HS-5 (cell line): Measurements from ENCODE around the gene ERF.

Experiments
- DNase-seq: peaks from one replicate; pipeline ENCODE4 v3.0.0-alpha.2; 2012; ENCODE audit warnings: low read depth

Gene ERF

GRCh38 chr19:42254850-42255765, at the start of gene ERF:
TSS of gene ERF (minus strand) at chr19:42255128. CDS start at chr19:42254999, 129 bp downstream.
- no peak for DNase-seq

- no peak for DNase-seq
Measured at GRCh38 chr19:42303876-42304275, 48.9 kb upstream of the ERF start.

DNA sequence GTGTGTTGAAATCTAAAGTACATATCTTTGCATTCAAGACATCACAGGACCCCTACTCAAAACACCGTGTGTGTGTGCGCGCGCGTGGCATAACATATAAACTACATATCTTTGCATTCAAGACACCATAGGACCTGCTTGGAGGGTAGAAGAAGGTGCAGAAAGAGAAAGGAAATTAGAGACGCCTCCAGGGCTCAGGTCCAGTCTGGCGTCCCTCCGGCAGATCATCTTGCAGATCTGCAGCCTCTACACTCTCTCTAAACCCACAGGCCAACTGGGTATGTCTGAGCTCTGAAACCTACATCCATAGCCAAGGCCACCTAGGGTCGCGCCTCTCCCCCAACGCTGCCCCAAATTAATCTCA, 48.2 kb upstream of the ERF start:
- no peak for DNase-seq

DNA sequence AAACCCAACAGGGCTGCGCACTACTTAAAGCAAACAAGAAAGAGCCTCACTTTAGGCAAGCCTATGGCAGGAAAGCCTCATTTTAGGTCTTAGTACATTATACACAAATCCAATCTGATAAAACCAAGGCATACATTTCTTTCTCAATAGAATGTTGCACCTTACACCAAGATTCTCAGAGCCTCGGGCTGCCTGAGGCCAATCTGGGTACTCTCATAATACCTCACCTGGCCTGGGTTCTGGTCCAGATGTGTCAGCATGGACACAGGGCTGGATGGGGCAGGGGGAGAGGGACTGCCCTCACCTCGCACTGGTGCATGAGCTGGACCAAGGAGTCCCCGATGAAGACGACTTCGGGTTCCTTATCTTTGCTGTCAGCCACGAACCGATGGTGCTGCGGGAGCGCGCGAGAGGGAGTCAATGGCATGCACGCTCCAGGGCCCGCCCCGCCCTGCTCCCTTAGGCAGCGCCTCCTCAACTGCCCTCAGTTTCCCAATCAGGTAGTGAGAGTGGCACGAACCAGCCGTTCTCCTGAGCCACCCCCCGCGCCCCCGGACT, 46.8 kb upstream of the ERF start, which contains the start of gene PRR19:
Gene PRR19, plus strand, starts transcription at position 487 of the 558 bp plus-strand sequence. CDS start 7,453 bp downstream, outside the sequence.
- no peak for DNase-seq

DNA sequence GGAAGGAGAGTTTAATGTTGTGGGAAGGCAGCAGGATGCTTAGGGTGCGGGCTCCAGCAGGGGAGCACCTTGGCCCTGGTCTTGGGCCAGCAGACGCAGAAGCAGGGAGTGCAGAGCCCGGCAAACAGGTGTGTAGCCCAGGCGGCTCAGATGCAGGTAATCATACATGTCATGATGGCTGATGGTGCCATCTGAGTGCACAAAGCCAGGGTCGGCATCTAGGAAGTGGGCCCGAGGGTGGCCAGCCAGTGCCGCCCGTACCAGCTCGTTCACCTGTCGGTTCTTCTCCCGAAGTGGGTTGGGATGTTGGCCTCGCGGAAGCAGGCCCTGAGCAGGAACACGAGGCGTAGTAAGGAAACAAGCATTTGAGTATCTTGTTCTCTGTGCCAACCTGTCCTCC, 42.1 kb upstream of the ERF start:
- no peak for DNase-seq

DNA sequence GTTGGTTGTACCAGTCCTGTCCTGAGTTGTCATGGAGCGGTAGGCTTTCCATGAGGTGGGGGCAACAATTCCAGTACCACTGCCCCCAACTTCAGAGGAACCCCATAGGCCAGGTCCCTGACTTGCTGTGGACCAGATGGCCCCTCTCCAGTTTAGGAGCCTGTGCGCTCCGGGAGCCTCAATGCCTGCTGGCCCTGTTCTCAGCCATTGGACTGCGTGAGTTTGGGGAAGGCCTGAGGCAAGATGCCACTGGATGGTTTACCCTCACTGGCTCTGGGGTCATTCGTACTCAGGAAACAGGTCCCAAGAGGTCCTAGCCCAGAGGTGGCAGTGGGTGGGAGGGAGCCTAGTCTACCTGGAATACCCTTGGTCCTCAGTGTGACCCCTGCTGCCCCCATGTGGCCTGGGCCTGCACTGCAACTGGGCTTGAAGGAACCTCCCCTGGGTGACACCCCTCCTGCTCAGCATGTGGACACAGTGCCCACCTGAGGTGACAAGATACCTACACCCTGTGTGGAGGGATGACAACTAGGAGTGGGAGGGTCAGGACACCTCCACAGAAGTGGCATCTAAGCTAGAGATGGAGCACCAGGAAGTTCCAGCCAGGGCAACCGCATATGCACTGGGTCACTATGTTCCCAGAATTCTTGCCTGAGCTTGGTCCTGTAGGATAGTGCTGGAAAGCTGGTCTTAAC, 41.0 kb upstream of the ERF start:
- DNase-seq = no peak

- DNase-seq = no peak
Measured at GRCh38 chr19:42295342-42295741, 40.4 kb upstream of the ERF start.

DNA sequence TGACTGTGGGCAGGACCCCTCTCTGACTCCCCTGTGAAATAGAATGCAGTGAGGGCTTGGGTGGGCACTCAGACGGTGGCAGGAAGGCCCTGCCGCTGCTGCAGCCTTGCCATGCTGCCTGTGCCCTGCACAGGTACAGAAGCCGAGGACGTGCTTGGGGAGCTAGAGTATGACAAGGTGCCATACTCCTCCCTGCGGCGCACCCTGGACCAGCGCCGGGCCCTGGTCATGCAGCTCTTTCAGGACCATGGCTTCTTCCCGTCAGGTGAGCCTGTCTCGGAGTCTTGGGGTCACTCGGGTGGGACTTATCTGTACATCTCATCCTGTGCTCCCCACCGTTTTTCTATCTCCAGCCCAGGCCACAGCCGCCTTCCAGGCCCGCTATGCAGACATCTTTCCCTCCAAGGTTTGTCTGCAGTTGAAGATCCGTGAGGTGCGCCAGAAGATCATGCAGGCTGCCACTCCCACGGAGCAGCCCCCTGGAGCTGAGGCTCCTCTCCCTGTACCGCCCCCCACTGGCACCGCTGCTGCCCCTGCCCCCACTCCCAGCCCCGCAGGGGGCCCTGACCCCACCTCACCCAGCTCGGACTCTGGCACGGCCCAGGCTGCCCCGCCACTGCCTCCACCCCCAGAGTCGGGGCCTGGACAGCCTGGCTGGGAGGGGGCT, 39.7 kb upstream of the ERF start:
- DNase-seq = no peak

DNA sequence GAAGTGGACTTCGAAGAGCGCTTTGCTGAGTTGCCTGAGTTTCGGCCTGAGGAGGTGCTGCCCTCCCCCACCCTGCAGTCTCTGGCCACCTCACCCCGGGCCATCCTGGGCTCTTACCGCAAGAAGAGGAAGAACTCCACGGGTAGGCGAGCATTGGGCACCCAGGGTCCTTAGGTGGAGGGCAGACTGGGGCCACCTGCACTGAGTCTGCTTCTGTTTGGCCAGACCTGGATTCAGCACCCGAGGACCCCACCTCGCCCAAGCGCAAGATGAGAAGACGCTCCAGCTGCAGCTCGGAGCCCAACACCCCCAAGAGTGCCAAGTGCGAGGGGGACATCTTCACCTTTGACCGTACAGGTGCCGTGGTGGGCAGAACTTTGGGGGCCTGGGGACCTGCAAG, 39.0 kb upstream of the ERF start:
- no peak for DNase-seq

DNA sequence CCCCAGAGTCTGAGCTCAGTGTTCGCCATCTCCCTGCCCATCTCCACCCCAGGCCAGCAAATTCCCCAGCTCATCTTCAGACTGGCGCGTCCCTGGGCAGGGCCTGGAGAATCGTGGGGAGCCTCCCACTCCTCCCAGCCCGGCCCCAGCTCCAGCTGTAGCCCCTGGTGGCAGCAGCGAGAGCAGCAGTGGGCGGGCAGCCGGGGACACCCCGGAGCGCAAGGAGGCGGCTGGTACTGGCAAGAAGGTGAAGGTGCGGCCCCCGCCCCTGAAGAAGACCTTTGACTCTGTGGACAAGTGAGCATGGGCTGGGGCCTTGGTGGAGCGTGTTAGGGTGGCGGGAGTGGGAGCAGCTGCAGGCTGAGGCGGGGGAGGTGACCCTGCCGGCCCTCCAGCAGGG, 38.6 kb upstream of the ERF start:
- no peak for DNase-seq

GRCh38 chr19:42292963-42293362, 38.0 kb upstream of the ERF start:
- no peak for DNase-seq

DNA sequence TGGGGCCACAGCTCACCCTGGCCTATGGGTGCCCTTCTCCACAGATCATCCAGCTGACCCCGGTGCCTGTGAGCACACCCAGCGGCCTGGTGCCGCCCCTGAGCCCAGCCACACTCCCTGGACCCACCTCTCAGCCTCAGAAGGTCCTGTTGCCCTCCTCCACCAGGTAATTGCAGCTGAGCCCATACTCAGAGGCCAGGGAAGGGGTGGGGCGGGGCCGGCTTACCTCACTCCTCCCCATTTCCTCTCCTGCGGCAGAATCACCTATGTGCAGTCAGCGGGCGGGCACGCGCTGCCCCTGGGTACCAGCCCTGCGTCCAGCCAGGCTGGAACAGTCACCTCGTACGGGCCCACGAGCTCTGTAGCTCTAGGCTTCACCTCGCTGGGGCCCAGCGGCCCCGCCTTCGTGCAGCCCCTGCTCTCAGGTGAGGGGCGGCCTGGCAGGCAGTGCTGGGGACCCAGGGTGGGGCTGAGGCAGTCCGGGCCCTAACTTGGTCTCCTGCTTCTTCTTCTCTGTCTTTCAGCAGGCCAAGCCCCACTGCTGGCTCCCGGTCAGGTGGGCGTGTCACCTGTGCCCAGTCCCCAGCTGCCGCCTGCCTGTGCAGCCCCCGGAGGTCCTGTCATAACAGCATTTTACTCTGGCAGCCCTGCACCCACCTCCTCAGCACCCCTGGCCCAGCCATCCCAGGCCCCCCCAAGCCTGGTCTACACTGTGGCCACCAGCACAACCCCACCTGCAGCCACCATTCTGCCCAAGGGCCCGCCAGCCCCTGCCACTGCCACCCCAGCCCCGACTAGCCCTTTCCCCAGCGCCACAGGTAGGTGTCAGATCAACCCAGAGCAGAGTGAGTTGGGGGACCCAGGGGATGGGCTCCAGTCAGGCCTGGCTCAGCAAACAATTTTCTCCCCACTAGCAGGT, 37.4 kb upstream of the ERF start:
- no peak for DNase-seq

DNA sequence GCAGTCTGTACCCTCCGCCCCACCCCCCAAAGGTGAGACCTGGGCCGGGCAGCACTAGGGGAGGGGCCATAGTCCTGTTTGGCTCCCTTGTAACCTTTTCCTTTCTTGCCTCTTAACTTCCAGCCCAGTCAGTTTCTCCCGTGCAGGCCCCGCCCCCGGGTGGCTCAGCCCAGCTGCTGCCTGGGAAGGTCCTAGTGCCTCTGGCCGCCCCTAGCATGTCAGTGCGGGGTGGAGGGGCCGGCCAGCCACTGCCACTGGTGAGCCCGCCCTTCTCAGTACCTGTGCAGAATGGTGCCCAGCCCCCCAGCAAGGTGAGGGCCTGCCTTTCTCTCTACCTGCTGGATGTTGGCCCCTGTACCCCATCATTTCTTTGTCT, 36.5 kb upstream of the ERF start:
- DNase-seq = no peak

GRCh38 chr19:42290523-42291434, 35.9 kb upstream of the ERF start:
- DNase-seq = no peak

GRCh38 chr19:42290136-42290522, 35.2 kb upstream of the ERF start:
- DNase-seq = no peak

- no peak for DNase-seq
Measured at GRCh38 chr19:42289556-42290041, 34.7 kb upstream of the ERF start.

DNA sequence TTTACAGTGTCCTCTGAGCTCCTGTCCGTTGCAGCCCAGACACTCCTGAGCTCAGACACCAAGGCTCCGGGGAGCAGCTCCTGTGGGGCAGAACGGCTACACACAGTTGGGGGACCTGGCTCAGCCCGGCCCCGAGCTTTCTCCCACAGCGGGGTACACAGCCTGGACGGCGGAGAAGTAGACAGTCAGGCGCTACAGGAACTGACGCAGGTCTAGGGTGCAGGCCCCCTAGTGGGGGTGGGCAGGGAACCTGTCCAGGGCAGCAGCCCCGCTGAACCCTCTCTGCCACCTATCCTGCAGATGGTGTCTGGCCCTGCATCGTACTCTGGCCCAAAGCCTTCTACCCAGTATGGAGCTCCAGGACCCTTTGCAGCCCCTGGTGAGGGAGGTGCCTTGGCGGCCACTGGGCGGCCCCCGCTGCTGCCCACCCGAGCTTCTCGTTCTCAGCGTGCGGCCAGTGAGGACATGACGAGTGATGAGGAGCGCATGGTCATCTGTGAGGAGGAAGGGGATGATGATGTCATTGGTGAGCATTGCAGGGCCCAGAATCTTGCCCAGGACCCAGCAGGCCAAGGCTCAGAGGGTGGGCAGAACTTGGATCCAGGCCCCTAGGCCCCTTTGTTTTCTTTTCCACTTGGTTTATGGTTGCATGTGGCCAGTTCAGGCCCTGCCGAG, 34.1 kb upstream of the ERF start:
- no peak for DNase-seq

GRCh38 chr19:42288387-42288786, 33.5 kb upstream of the ERF start:
- DNase-seq = no peak

GRCh38 chr19:42287827-42288107, 32.8 kb upstream of the ERF start:
- DNase-seq = no peak
